Eye (tissue), 1 donor: ENCODE results near the gene ANKRD34B.

ENCODE experiments used
- DNase-seq: peaks from one replicate; pipeline ENCODE4 v3.0.0-alpha.2; 2015

ANKRD34B gene

GRCh38 chr5:80569086-80569960 is 757 bp downstream of the ANKRD34B start:
- DNase-seq, result peak; percentile 47

GRCh38 chr5:80568251-80568650 is 1.8 kb downstream of the ANKRD34B start:
- DNase-seq, result no peak

GRCh38 chr5:80566711-80567259 is 3.3 kb downstream of the ANKRD34B start:
- DNase-seq, result no peak

GRCh38 chr5:80565330-80565729 is 4.8 kb downstream of the ANKRD34B start:
- DNase-seq, result peak; percentile 8

- DNase-seq, result no peak
Measured at GRCh38 chr5:80559244-80559643, 10.8 kb downstream of the ANKRD34B start.

- no peak for DNase-seq
Measured at GRCh38 chr5:80555099-80555498, 15.0 kb downstream of the ANKRD34B start.

- DNase-seq, result no peak
Measured at GRCh38 chr5:80554646-80555045, 15.4 kb downstream of the ANKRD34B start.

GRCh38 chr5:80541392-80541791 is 28.7 kb downstream of the ANKRD34B start:
- no peak for DNase-seq

- DNase-seq, result no peak
Measured at GRCh38 chr5:80540691-80541090, 29.4 kb downstream of the ANKRD34B start.

GRCh38 chr5:80516826-80517225 is 53.3 kb downstream of the ANKRD34B start:
- DNase-seq, result no peak

- no peak for DNase-seq
Measured at GRCh38 chr5:80509362-80509761, 60.7 kb downstream of the ANKRD34B start.

- no peak for DNase-seq
Measured at GRCh38 chr5:80508844-80509243, 61.2 kb downstream of the ANKRD34B start.

- no peak for DNase-seq
Measured at GRCh38 chr5:80507663-80508062, 62.4 kb downstream of the ANKRD34B start.
